ENCODE measurements around the gene AXDND1.
"Not testable (repeated sequence)": the region's sequence is repeated elsewhere in the genome, so short reads cannot be mapped to it uniquely, and the experiment has no call there.

DNA sequence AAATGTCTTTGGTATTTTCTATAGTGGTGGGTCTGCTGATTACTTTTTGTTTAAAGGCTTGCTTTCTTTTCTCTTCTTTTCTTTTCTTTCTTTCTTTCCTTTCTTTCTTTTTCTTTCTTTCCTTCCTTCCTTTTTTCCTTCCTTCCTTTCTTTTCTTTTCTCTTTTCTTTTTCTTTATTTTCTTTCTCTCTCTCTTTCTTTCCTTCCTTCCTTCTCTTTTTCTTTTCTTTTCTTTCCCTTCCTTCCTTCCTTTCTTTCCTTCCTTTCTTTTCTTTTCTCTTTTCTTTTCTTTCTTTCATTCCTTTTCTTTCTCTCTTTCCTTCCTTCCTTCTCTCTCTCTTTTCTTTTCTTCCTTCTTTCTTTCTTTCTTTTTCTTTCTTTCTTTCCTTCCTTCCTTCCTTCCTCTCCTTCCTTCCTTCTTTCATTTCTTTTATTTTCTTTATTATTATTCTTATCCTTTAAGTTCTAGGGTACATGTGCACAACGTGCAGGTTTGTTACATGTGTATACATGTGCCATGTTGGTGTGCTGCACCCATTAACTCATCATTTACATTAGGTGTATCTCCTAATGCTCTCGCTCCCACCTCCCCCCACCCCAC lies 93.9 kb downstream of the AXDND1 start:
- not testable (repeated sequence) for TF ChIP-seq POLR2A (IDR thresholded peaks at IDR 0.05)
- TF ChIP-seq, protein P1, sequence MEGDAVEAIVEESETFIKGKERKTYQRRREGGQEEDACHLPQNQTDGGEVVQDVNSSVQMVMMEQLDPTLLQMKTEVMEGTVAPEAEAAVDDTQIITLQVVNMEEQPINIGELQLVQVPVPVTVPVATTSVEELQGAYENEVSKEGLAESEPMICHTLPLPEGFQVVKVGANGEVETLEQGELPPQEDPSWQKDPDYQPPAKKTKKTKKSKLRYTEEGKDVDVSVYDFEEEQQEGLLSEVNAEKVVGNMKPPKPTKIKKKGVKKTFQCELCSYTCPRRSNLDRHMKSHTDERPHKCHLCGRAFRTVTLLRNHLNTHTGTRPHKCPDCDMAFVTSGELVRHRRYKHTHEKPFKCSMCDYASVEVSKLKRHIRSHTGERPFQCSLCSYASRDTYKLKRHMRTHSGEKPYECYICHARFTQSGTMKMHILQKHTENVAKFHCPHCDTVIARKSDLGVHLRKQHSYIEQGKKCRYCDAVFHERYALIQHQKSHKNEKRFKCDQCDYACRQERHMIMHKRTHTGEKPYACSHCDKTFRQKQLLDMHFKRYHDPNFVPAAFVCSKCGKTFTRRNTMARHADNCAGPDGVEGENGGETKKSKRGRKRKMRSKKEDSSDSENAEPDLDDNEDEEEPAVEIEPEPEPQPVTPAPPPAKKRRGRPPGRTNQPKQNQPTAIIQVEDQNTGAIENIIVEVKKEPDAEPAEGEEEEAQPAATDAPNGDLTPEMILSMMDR (IDR thresholded peaks at IDR 0.05 in 4 of 5, conservative IDR thresholded peaks at IDR 0.05 in 1 of 5): not testable (repeated sequence)

Measured in gastrocnemius medialis (tissue), 4 donors.